Colonic mucosa (tissue), 4 donors: ENCODE data around the gene CSMD2. TPM values are rescaled to one million over a fixed set of nuclear protein-coding genes. Genes with fewer than 3 reads are reported as not detected.

Experiments used
- DNase-seq: peaks from one replicate; pipeline ENCODE4 v3.0.0-alpha.2; 2020
- H3K27ac ChIP-seq: fragments of 200-600 bp; one replicate; pipeline ENCODE4 v1.8.0; 2021
- H3K27me3 ChIP-seq: fragments of 200-600 bp; one replicate; pipeline ENCODE4 v1.8.0; 2021
- H3K36me3 ChIP-seq: fragments of 200-600 bp; one replicate; pipeline ENCODE4 v1.8.0; 2021
- H3K4me1 ChIP-seq: fragments of 200-600 bp; one replicate; pipeline ENCODE4 v1.8.0; 2021; ENCODE audit warnings: mild to moderate bottlenecking
- H3K4me3 ChIP-seq: fragments of 200-600 bp; one replicate; pipeline ENCODE4 v1.8.0; 2021
- H3K9ac ChIP-seq, 2 donors: one replicate each; pipeline ENCODE4 v1.7.0; 2013; ENCODE audit warnings: control low read depth in 2 of 2, low read depth in 2 of 2, low read length in 2 of 2
- H3K9me3 ChIP-seq: fragments of 200-600 bp; one replicate; pipeline ENCODE4 v1.8.0; 2021
- CTCF ChIP-seq: fragments of 200-600 bp; IDR thresholded peaks from one replicate; pipeline ENCODE4 v1.8.0; 2022; ENCODE audit warnings: antibody characterized with exemption, mild to moderate bottlenecking
- intact Hi-C: fragments of 100-400 bp; cut with DNase I; formaldehyde crosslinking; loops from one replicate; pipeline ENCODE4 v1.14.1; 2022
- total RNA-seq, 2 donors: library from RNA; stranded (reverse); fragmentation: NEBNext Ultra II Directional in 1 of 2; extraction: Animal tissue kit (Norgen Biotek cat#: 25700) in 1 of 2; gene quantifications; one replicate each; pipeline ENCODE4 v1.2.1, GENCODE V29; 2021
- donor health status: healthy.
- donor health status: DM: no; HTN: no; CAD: no.
- donor health status: DM: no; HTN: no; CAD: no.

CSMD2 gene
- total RNA-seq, 2 donors from 2014 or later, result 0.05 to 0.10 TPM

DNA sequence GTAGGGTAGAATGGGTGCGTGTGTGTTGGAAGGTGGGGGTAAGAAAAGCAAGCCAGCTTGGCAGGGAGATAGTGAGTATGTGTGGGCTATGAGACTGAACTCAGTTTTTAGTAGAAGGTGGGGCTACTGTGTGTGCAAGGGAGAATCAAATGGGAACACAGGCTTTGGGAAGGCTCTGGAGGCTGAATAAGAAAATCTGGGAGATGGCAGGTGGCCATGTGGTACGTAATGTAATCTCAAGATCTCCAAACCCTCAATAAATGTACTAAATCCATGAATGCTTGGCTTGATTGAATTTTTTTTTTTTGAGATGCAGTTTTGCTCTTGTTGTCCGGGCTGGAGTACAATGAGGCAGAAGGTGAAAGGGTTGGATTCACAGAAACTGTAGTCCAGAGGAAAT, 696.1 kb downstream of the CSMD2 start:
- H3K36me3 ChIP-seq, result no peaks in the 10 kb centered on the region
- no peaks in the 10 kb centered on the region for H3K27me3 ChIP-seq
- H3K27ac ChIP-seq, result no peak overlapping the region
- TF ChIP-seq CTCF, result no peak
- peak overlapping the region in 1 of 2 donors; percentile 17 for H3K9ac ChIP-seq
- no peak overlapping the region for H3K4me3 ChIP-seq
- no peaks in the 10 kb centered on the region for H3K9me3 ChIP-seq
- H3K4me1 ChIP-seq, result no peaks in the 10 kb centered on the region
- intact Hi-C loops, result loop anchor here (5.0 kb wide), 1 partner anchor 172 kb away; no protein-coding TSS in a partner anchor
- DNase-seq, result no peak

GRCh38 chr1:33468531-33468930, 696.5 kb downstream of the CSMD2 start:
- no peak for TF ChIP-seq CTCF
- no peaks in the 10 kb centered on the region for H3K27me3 ChIP-seq
- H3K27ac ChIP-seq, result no peak overlapping the region
- no peaks in the 10 kb centered on the region for H3K9me3 ChIP-seq
- no peaks in the 10 kb centered on the region for H3K36me3 ChIP-seq
- intact Hi-C loops, result loop anchor here (5.0 kb wide), 1 partner anchor 171 kb away; no protein-coding TSS in a partner anchor
- no peak overlapping the region for H3K9ac ChIP-seq
- no peaks in the 10 kb centered on the region for H3K4me1 ChIP-seq
- H3K4me3 ChIP-seq, result no peak overlapping the region
- DNase-seq, result no peak

DNA sequence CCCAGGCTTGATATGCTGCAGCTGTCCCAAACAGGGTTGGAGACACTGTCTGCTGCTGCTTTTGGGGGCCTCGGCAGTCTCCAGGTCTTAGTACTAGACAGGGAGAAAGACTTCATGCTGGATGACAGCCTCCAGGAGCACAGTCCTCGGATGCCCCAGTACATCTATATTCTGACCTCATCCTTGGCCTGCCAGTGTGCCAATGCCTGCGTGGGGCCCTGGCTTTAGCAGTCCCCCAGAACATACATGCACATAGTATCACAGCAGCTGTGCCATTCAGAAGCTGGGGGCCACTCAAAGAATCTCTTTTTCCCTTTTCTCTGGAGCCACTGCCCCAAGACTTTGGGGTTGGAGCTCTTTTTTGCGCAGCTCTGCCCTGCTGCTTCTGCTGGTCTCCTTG, 697.0 kb downstream of the CSMD2 start:
- TF ChIP-seq CTCF, result no peak
- H3K4me3 ChIP-seq, result no peak overlapping the region
- H3K9ac ChIP-seq, result no peak overlapping the region
- no peaks in the 10 kb centered on the region for H3K9me3 ChIP-seq
- H3K27ac ChIP-seq, result no peak overlapping the region
- H3K4me1 ChIP-seq, result no peaks in the 10 kb centered on the region
- H3K27me3 ChIP-seq, result no peaks in the 10 kb centered on the region
- no peak for DNase-seq
- H3K36me3 ChIP-seq, result no peaks in the 10 kb centered on the region
- intact Hi-C loops, result loop anchor here (5.0 kb wide), 1 partner anchor 171 kb away; no protein-coding TSS in a partner anchor

GRCh38 chr1:33466159-33466558, 698.9 kb downstream of the CSMD2 start:
- no peak for TF ChIP-seq CTCF
- intact Hi-C loops, result loop anchor here (5.0 kb wide), 1 partner anchor 169 kb away; no protein-coding TSS in a partner anchor
- Histone ChIP-seq H3K9me3 (no peaks in the 10 kb centered on the region), H3K36me3 (no peaks in the 10 kb centered on the region), H3K4me1 (no peaks in the 10 kb centered on the region), H3K4me3 (no peak overlapping the region), H3K9ac (no peak overlapping the region), H3K27ac (no peak overlapping the region), H3K27me3 (no peaks in the 10 kb centered on the region)
- no peak for DNase-seq

- no peak overlapping the region for H3K9ac ChIP-seq
- H3K36me3 ChIP-seq, result no peaks in the 10 kb centered on the region
- no peak for DNase-seq
- H3K9me3 ChIP-seq, result no peaks in the 10 kb centered on the region
- H3K4me3 ChIP-seq, result no peak overlapping the region
- no peaks in the 10 kb centered on the region for H3K27me3 ChIP-seq
- intact Hi-C loops, result loop anchor here (5.0 kb wide), 1 partner anchor 168 kb away; no protein-coding TSS in a partner anchor
- no peak for TF ChIP-seq CTCF
- H3K4me1 ChIP-seq, result no peaks in the 10 kb centered on the region
- H3K27ac ChIP-seq, result no peak overlapping the region
Observed at GRCh38 chr1:33465316-33465715, 699.7 kb downstream of the CSMD2 start.
